Activated CD4-positive, alpha-beta T cell treated with anti-CD3 and anti-CD28 coated beads, Interleukin-2, Interleukin-6, amounts not matched to agents 100 ng/mL and 50 ng/mL, durations not matched to agents 16 hours and 8 hours (primary cell): ENCODE data around the gene H2BK1.

Experiments used
- DNase-seq: peaks from one replicate; pipeline ENCODE4 v3.0.0-alpha.2; 2020

Gene H2BK1

DNA sequence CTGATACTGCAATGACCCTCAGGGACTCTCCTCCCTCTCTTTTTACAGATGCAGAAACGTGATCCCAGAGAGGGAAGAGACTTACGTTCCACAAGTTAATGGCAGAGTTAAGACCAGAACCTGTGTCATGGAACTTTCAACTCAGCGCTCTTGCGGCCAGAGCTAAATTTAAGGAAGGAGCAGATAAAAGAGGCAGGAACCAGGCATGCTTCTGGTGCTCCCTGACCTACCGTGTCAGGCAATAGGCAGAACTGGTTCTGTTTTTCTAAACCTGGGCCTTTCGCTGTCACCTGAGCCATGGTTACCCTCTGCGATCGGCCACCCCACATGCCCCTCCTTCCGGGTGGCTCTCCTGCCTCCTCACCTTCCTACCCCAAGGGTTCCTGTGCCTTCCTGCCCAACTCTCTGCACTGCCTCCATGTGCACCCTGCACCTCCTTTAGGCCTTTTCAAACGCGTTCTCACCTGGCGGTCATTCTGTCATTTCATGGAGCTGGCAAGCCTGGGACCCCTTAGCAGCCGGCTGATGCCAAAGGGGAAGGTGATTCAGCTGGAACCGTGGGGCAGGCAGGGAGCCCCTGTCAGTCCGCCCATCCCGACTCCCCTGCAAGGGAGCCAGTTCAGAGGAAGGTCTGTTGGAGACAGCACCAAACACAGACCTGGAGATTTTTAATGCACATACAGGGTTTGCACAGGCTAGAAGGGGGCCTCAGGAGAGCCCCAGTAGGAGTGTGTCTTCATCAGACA, 35.1 kb downstream of the H2BK1 start:
- DNase-seq: no peak

DNA sequence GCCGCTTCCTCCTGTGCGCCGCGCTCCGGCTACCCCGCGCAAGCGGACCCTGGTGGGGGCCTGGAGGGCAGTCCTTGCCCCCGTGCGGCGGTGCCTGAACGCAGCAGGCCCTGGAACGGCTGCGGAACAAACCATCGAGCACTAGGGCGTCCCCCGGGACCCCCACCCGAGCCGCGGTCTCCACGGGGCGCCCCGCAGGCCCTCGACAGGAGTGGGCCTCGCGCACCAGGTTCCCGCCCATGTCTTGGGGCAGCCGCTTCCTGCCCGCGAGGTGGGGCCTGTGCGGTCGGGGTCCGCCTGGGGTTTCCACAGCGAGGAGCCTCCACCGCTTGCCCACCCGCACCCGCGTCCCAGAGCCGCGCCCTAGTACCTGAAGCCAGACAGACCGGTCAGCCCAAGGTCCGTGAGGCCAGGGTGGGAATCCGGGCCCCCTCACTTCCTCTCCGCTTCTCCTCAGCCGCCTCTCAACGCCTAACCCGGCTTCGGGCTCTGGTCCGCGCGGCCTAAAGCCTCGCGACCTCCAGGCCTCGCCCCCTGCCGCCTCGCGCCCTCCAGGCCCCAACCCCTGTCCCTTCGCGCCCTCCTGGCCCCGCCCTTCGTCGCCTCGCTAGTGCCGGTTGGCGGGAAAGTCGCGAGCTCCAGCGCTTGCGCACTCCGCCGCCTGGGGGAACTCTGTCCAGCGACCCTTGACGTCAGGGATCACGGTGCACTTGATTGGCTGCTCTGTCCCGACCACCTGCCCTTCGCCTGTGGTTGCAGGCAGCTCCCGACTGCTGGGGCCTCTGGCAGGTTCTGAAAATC, 35.8 kb downstream of the H2BK1 start:
- peak; percentile 20 for DNase-seq

DNA sequence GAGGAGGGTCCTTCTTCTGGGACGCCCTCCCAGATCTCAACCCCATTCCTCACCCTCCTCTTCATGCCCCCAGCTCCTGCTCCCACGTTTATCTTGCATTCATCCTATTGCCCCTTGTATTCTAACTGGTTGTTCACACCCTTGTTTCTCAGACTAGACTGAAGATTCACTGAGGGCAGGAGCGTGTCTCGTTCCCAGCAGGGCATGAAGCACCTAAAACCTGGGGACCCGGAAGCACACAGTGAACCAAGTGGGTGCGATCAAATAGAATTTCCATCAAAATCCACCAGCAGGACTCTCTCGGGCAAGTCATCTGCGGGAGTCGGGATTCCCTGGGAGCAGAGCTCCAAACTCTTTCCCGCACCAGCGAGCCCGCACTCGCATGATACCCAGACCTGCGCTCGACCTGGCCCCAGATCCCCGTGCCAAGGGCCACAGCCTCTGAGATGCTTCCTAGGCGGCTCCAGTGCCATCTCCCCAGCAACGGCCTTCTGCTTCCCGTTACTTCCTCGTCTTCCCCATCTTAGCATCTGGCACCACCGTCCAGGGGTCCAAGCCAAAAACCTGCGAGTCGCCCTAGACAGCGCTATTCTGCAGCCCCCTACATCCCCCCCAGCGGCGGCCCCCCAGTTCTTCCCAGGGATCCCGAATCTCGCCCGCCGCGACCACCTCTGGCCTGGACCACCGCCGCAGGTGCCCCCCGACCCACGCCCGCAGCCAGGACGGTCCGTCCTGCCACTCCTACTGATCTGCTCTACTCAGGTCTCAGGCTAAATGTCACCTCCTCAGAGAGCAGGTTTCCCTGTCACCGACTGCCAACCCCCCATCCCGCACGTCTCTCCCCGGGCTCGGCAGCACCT, 36.7 kb downstream of the H2BK1 start:
- no peak for DNase-seq

DNA sequence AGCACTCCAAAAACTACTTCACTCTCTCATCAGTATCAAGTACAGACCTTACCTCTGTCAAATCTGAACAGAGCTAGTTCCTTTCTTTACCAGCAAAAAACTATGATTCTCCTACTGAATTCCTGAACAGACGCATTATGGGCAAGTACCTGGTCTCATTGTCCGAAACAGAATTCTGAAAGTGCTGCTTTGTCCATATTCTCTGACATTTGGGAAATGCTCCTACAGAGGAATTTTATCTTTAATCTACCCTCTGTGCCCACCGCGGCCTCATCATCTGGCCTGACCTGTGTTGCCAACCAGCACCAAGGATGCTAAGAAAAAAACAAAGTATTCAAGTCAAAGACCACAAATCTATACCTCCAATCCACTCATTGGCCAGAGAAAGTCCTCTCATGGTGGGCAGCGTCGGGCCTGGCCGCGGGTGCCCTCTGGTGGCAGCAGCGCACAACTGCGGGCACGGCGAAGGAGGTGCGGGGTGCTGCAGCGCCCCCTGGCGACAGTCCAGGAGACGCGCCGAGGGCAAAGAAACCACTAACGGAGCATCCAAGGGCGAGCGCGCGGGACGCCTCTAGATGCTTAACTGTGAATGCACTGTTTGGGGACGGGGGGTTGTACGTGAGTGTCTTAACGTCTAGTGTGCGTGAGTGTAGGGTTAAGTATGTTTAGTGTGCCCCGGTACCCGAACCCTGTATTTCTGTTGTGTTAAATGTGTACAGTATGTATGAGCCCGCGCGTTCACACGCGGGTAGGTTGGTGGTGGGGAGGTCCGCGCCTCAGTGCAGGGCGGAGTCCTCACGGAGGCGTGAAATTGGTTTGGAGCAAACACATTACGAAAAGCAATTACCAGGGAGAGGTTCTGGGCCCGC, 37.8 kb downstream of the H2BK1 start:
- peak; percentile 85 for DNase-seq

DNA sequence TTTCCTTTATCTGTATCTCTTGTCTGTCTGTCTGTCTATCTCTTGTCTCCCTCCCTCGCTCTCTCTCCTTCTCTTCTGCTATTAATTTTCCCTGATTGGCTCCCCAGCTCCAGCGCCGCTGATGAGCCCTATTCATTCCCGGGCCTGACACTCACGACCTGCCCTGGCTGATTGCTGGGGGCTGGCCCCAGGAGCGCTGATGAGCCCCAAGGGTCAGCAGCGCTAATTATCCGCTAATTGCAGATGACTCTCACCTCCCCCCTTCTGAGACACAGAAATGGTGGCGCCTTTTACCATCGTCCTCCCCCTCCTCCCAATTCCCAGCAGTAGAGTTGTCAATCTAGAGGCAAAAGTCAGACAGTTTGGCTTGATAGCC, 41.5 kb downstream of the H2BK1 start:
- DNase-seq: no peak

DNA sequence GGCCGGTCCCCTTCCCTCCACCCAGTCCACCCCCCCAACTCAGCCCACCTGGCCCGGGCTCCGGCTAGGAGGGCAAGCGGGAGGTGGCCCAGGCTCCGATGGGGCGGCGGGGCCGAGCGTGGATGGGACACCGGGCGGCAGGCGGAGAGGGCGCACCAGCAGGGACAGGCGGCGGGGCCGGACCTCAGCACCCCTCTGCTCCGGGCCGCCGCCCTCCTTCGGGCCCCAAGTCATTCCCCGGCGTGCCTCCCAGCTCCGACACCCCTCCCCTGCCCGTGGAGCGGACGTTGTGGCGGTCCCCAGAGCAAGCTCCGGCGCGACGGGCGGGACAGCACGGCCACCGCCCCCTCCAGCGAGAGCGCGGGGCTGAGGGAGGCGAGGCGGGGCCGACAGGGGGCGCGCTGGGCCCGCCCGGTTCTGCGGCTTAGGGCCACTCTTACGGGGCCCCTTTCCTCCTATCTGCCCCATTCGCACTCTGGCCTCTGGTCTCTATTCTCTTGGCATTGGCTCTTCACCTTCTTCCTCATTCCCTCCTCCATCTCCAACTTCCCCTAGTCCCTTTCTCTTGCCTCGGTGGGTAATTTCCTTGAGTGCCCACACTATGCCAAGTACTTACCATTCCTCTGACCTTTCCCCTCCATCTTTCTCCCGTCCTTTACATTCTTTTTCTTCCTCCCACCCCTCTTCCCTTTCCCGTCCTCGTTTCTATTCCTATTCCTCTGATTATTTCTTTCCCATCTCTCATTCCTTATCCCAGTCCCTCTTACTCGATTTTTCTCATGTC, 42.1 kb downstream of the H2BK1 start:
- DNase-seq: peak; percentile 65

DNA sequence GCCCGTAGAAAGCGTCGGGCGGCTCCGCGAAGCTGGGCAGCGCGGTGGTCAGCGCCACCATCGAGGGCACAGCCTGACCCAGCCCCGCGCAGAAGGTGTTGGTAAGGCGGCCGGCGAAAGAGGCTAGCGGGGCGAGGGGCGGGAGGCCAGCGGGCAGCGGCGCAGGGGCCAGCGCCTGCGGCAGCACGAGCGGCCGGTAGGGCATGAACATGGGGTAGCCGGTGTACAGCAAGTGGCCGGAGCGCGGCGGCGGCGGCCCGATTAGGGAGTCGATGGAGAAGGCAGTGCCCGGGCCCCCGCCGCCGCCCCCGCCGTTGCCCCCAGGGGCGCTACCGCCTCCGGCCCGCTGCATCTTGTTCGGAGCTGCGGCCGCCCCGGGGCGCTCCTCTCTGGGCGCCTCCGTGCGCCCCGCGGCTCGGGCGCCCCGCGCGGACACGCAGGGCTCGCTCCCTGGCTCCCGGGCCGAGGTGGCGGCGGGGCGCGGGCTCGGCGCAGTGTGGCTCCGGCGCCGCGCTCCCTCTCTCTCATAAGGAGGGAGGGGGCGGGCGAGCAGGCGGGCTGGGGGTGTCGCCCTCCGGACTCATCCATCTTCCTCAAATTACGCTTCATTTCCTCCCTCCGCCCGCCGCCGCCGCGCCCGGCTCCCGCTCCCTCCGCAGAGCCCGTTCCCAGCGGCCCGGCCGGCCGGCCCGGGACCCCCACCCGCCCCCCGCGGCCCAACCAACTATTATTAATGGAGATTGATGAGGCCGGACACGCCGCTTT, 42.9 kb downstream of the H2BK1 start, which contains the start of gene GBX1:
GBX1 (minus strand) TSS at position 498 of the 765 bp plus-strand sequence; CDS start at position 352, 146 bp downstream.
- DNase-seq: no peak

DNA sequence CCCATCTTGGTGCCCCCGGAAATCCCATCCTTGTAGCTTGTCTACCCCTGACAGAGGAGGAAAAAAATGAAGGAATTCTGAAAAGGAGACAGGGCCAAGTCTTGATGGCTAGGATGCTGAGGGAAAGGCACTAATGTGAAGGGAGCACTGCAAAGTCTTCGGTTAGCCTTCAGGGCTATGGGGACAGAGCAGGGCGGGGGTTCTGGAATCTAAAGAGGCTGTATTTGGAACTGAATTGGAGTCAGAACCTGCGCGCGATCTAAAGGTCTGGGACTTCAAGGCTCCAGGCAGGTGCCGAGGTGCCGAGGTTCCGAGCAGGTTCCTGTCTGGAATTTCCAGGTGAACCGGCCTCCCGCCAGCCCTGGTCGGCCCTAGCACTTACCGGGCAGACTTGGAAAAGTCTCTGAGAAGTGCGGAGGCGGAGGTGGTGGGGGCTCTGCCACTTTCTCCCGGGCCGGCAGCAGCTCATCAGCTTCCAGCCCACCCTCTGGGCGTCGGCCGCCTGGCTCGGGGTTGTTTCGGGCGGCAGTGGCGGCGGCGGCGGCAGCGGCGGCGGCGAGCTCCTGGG, 43.6 kb downstream of the H2BK1 start:
- no peak for DNase-seq

DNA sequence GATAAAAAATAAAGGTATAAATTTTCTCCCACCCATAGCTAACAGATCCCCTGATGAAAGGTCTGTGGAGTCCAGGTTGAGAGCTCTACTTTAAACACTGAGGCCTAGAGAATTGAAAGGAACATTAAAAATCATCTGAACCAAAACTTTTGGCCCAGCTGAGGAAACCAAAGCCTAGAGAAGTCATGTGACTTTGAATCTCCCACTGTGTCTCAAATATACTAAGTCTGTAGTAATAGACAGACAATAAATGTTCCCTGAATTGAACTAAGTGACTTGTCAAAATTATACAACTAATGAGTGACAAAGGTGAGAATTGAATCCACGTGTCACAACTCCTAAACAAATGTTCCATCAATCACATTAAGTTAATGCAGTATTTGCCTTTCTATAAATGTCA, 48.5 kb downstream of the H2BK1 start:
- DNase-seq: no peak
